ACHN (cell line): ENCODE measurements around the gene MEAK7.

ENCODE experiments used
- DNase-seq: peaks from one replicate; pipeline ENCODE4 v3.0.0-alpha.2; 2015
- in situ Hi-C: cut with HindIII; loops from 2 replicates; pipeline ENCODE4 v1.10.0; 2017; ENCODE audit warnings: low sequenced_read_pairs, low pct_ligation_motif_present, low pct_unique_long_range_greater_than_20kb

Gene MEAK7

GRCh38 chr16:84504420-84505248 lies at the start of gene MEAK7:
Gene MEAK7, minus strand, starts transcription at chr16:84504659. Its CDS starts 6,573 bp downstream, at chr16:84498086.
- in situ Hi-C loops = loop anchor here (25.0 kb wide), 1 partner anchor 233 kb away; no protein-coding TSS in a partner anchor
- DNase-seq = peak; percentile 100

- in situ Hi-C loops = no loop called here
- no peak for DNase-seq
Measured at GRCh38 chr16:84553873-84554399, 49.5 kb upstream of the MEAK7 start.

- DNase-seq = no peak
- in situ Hi-C loops = no loop called here
Measured at GRCh38 chr16:84552135-84552534, 47.7 kb upstream of the MEAK7 start.

- in situ Hi-C loops = no loop called here
- no peak for DNase-seq
Measured at GRCh38 chr16:84550096-84550495, 45.6 kb upstream of the MEAK7 start.

DNA sequence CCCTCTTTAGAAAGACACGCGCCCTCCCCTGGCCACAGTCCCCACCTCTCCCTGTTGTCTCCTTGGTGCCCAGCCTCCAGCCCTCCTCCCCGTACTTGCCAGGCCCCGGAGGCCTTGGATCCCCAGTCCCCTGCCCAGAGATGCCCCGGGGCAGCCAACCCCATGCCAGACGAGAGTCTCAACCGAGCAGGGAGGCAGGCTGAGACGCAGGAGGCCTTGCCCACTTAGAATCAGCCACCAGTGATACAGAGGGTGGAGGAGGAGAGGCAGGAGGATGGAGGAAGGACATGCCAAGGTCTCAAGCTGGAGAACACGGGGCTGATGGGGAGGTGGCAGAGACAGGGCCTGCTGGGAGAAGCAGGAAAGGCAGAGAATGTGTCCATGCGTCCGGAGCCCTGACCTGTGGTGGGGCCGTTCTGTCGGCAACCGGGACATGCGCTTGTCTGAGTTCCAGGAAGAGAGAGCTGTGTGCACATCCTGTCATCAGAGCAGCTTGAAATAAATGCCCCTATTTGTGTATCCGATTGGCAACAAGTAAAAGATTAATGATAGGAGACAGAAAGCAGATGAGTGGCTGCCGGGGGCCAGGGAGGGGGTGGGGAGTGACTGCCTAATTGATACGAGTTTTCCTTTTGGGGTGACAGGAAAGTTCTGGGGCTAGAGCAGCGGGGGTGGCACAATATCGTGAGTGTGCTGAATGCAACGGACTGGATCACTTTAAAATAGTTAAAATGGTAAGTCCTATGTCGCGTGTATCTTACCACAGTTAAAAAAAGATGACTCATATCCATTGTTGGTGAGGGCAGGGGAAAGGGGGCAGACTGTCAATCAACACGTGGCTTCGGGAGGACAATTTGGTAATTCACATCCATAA lies 44.7 kb upstream of the MEAK7 start:
- DNase-seq = no peak
- in situ Hi-C loops = no loop called here

DNA sequence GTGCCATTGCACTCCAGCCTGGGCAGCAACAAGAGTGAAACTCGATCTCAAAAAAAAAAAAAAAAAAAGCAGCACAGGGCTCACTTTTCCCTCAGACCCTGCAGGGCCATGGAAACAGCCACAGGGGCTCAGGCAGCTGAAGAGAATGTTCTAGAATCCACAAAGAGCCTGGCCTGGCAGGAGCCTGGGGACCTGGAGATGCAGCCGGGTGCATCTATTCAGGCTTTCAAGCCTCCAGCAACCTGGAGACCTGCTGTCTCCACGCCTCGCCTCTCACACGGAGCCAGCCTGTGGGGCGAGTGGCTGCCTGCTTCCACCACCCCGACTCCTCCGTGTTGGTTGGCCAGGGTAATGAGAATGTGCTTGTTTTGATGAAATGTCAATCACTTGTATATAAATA lies 44.0 kb upstream of the MEAK7 start:
- no peak for DNase-seq

DNA sequence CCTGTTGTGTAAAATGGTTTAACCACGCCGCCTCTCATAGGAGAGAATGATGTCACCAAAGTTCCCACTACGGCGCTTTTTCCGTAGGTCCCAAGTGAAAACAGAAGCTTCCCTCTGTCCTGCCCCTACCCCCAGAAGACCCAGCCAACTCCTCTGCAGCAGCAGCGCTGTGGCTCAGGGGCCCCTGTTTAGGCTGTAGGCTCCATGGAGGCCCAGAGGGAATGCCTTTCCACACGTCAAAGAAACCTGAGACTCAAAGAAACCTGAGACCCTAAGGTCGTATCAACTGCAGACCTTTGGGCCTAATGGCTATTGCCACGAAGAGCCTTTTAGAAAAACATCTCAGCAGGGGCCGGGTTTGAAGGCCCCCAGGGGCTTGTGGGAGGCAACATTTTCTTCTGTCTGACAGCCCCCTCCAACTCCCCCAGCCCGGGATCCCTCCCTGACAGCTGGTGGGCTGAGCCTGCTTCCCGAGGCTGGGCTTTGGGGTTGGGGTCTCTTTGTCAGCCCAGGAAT lies 43.1 kb upstream of the MEAK7 start:
- DNase-seq = no peak
- in situ Hi-C loops = no loop called here

More for the DNA sequence above, 44.0 kb upstream of the MEAK7 start:
- in situ Hi-C loops = no loop called here

DNA sequence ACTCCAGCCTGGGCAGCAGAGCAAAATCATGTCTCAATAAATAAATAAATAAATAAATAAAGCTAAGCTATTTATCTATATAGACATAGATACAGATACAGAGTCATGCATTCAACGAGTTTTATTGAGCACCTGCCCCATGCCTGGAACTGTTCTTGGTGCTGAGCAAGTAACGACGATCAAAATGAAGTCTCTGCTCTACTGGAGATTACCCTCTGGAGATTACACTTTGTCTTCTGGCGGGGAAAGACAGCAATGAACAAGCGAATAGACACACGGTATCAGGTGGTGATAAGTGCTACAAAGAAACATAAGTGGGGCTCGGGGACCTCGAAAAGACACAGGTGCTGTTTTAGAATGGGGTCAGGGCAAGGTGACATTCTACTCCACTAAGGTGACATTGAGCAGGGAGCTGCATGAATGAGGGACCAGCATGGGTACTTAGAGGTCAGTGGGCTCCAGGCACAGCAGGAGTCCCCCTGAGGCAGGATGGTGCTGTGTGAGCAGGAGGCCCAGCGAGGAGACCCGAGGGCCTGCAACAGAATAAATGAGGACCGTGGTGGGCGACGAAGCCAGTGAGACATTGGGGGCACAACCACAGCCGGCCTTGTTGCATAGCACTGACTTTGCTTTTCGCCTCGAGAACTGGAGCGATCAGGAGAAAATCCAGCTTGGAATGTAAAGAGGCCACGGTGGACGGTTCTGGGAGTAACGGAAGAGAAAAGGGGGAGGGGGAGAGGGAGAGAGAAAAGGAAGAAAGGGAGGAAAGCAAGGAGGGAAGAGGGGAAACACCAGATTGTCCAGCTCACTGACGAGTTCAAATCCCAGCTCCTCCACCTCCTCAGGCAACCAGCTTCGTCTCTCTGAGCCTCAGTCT lies 42.4 kb upstream of the MEAK7 start:
- DNase-seq = no peak
- in situ Hi-C loops = no loop called here

DNA sequence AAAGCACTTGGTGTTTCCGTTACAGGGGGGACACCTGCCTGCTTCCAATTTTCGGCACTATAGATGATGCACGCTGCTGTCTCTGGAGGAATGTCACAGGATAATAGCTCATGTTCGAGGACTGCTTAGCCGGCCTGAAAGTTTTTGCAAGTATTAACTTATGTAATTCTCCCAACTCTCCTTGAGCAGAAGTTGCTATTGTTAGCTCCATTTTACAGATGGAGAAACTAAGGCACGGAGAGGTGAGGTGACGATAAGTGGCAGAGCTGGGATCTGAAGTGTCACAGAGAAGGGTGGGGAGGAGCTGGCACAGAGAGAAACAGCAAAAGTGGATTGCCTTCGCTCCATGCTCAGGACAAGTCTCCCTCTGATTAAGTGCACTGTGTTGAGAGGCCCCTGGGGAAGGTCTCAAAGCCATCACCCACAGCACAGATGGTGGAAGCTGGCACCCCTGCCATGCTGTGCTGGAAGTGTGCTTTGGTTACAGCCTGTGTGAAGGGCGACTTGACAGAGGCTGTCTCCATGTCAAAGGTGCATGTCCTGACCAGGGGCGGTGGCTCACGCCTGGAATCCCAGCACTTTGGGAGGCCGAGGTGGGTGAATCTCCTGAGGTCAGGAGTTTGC lies 40.8 kb upstream of the MEAK7 start:
- DNase-seq = no peak

GRCh38 chr16:84544031-84544773 lies 39.7 kb upstream of the MEAK7 start:
- no peak for DNase-seq
- in situ Hi-C loops = no loop called here

More for the DNA sequence above, 40.8 kb upstream of the MEAK7 start:
- in situ Hi-C loops = no loop called here

- DNase-seq = no peak
- in situ Hi-C loops = no loop called here
Measured at GRCh38 chr16:84543253-84543652, 38.8 kb upstream of the MEAK7 start.

DNA sequence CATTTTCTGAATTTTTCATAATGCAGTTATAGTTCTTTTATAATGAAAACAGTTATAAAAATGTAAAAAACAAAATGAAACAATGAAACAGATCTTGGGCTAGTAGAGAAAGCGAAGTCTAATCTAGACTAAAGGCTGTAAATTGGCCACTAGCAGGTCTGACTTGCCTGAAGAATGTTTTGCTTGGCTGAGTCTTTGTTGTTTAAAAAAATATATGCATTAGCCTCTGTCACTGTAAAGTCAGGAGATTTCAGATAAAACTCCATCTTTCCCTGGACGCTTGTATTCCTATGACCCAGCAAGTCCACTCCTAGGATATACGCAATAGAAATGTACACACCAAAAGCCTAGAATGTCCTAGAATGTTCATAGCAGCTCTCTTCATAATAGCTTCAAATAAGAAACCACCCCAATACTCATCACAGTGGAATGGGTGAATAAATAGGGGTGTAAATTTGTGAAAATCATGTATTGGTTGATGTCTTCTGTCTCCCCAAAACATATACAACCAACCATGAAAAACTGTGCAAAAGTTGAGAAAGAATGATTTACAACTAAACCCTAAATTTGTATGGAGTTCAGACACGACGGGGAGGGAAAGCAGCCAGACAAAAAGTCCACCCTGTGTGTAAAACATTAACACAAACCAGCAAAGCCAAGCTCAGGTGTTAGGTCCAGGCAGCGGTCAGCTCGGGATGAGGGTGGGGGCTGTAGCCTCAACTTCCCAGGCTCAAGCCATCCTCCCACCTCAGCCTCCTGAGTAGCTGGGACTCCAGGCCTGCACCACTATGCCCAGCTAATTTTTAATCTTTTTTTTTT lies 37.7 kb upstream of the MEAK7 start:
- in situ Hi-C loops = no loop called here
- no peak for DNase-seq

GRCh38 chr16:84540194-84540593 lies 35.7 kb upstream of the MEAK7 start:
- in situ Hi-C loops = no loop called here
- DNase-seq = no peak

DNA sequence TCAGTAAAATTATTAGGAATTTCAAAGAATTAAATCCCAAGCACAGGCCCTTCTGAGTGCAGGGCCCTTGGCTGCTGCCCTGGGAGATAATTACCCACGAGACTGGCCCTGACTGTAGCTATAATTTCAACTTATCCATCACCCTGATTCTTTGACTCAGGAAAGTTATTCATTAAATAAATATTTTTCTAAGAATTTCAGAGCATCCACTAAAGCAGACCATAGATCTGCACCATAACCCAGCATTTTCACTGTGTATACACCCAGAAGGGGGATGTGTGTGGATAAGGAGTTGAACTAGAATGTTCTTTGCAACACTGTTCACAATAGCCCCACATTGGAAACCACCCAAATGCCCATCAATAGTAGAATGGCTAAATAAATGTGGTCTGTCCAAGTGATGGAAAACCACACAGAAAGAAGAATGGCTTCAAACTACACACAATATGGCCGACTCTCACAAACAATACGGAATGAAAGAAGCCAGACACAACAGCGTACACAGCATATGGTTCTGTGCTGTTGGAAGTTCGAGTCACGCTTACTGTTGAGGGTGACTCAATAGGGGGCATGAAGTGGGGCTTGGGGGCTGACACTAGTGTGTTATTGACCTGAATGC lies 33.9 kb upstream of the MEAK7 start:
- in situ Hi-C loops = no loop called here
- DNase-seq = no peak

DNA sequence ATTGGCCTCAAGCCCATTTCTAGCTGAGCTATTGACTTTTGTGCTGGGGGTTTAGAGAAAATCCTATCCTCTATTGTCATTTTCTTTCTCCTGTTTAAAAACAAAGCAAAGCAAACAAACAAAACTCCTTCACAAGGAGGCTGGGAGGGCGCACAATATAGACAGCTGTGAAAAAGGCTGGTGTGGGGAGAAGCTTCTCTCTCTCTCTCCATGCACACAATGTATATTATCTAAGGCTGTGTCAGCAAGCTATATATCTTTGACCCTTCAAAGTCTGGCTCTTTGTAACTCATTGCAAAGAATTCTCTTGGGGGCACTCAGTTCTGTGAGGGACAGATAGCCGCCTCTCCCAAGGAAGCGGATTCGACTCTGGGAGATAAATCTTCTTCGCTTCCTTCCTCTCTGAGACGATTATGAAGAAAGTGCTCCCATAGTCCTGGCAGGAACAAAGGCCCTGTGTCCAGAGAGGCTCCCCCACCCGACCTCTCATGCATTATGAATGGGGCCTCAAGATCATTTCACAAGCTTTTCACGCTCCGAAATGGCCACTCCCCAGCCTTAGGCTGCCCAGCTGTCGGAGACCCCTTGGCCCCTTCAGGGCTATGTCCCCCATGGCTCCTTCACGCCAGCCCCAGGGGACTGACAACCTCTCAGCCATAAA lies 33.2 kb upstream of the MEAK7 start:
- in situ Hi-C loops = no loop called here

DNA sequence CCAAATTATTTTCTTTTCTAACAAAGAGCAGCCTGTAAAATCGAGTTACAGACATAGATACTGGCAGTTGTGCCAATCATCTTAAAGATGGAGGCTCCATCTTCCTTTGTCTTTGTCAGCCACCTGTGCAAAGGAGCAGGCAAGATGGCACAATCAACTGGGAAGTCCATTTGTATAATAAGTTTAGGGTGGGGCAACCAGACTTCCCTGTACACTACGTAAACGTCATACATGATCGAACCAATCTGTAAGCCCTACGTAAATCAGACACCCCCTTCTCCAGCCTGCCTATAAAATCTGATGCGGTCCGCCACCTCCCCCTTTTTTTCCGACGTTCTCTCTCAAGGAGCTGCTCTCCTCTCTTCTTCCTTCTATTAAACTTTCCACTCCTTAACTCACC lies 31.4 kb upstream of the MEAK7 start:
- in situ Hi-C loops = no loop called here
- no peak for DNase-seq

More for the DNA sequence above, 33.2 kb upstream of the MEAK7 start:
- no peak for DNase-seq
